Heart left ventricle (tissue), 13 donors: Measurements from ENCODE around the gene IER5L.

ENCODE experiments used
- CTCF ChIP-seq, 12 donors: fragments of 200-600 bp; sonication (generic) in 4 of 12; IDR thresholded peaks; one replicate each; pipeline versions ENCODE4 v1.5.0 to v1.8.0; 2018 to 2022; ENCODE audit warnings: antibody characterized with exemption in 12 of 12, mild to moderate bottlenecking in 5 of 12
- POLR2A ChIP-seq, 2 donors: fragments of 450-650 bp; IDR thresholded peaks; one replicate each; pipeline ENCODE4 v1.6.1; 2017; ENCODE audit warnings: antibody characterized with exemption in 2 of 2, mild to moderate bottlenecking in 2 of 2, moderate library complexity in 2 of 2
- donor health status: ischemic (EF 13 %, LVEDD 7.1; RV severe dilation, severe dysfunction).
- donor health status: DM: no; HTN: yes; CAD: no.
- donor health status: DM: no; HTN: no; CAD: no.
- donor health status: ischemic (EF 25% LVEDD 6.9; RV normal size, moderate dysfunction).
- donor health status: ischemic (EF 25% LVEDD 5.7; RV mildly dilated, moderate dysfunction).
- donor health status: ischemic (EF 35%, LVEDD 5.7; RV mildly dilated, moderate dysfunction).
- donor health status: nonischemic (EF 11% LVEDD 7.7; RV severe dilation, severe dysfunction).
- donor health status: DM: yes; HTN: yes; CAD: no.
- donor health status: PGD.
- donor health status: ischemic (EF 29% LVEDD 5.4; RV normal size, mild dysfunction).
- donor health status: nonischemic (EF 23%, LVEDD 6.1; RV moderate dilation, normal function).

GRCh38 chr9:129211686-129212085, 33.6 kb upstream of the IER5L start:
- TF ChIP-seq CTCF (IDR thresholded peaks at IDR 0.05) (no peak), POLR2A (IDR thresholded peaks at IDR 0.05) (no peak)
